Small intestine (tissue), 7 donors: ENCODE results near the gene RSPH10B. TPM values are rescaled to one million over a fixed set of nuclear protein-coding genes. Genes with fewer than 3 reads are reported as not detected.
"Not testable (repeated sequence)": the region's sequence is repeated elsewhere in the genome, so short reads cannot be mapped to it uniquely, and the experiment has no call there.

Experiments used
- DNase-seq, 2 donors: peaks; one replicate each; pipeline versions ENCODE4 v3.0.0 to v3.0.0-alpha.2; 2013
- FAIRE-seq: peaks from 2 replicates; lab custom pipeline; 2012; peaks lifted over from hg19 to GRCh38; lab: Jason Lieb, UNC
- H3K27ac ChIP-seq, 3 donors: one replicate each; pipeline ENCODE4 v1.5.1; 2013; ENCODE audit warnings: low read length in 2 of 3, mild to moderate bottlenecking in 2 of 3, control low read depth in 1 of 3, inconsistent platforms in 1 of 3, low read depth in 1 of 3, moderate library complexity in 1 of 3
- H3K27me3 ChIP-seq, 3 donors: one replicate each; pipeline ENCODE4 v1.6.1; 2013; ENCODE audit warnings: low read length in 3 of 3, inconsistent platforms in 1 of 3; ENCODE audit not compliant: control insufficient read depth in 3 of 3, insufficient read depth in 3 of 3
- H3K36me3 ChIP-seq, 3 donors: one replicate each; pipeline ENCODE4 v1.6.1; 2013; ENCODE audit warnings: low read length in 3 of 3, inconsistent platforms in 1 of 3, low read depth in 1 of 3, mild to moderate bottlenecking in 1 of 3, moderate library complexity in 1 of 3; ENCODE audit not compliant: control insufficient read depth in 3 of 3, insufficient read depth in 2 of 3
- H3K4me1 ChIP-seq, 3 donors: one replicate each; pipeline ENCODE4 v1.6.1; 2013; ENCODE audit warnings: low read length in 2 of 3, inconsistent platforms in 1 of 3, low read depth in 1 of 3, mild to moderate bottlenecking in 1 of 3, moderate library complexity in 1 of 3; ENCODE audit not compliant: control insufficient read depth in 3 of 3, insufficient read depth in 2 of 3
- H3K4me3 ChIP-seq, 3 donors: one replicate each; pipeline ENCODE4 v1.5.1; 2013; ENCODE audit warnings: low read length in 3 of 3, control low read depth in 1 of 3, inconsistent platforms in 1 of 3, low read depth in 1 of 3, mild to moderate bottlenecking in 1 of 3, moderate library complexity in 1 of 3
- H3K9me3 ChIP-seq, 2 donors: one replicate each; pipeline ENCODE4 v1.6.1; 2013; ENCODE audit warnings: low read depth in 1 of 2, low read length in 1 of 2; ENCODE audit not compliant: control insufficient read depth in 2 of 2, insufficient read depth in 1 of 2
- WGBS, 3 donors: extraction: QIAGEN DNeasy Blood & Tissue Kit; methylation state at CpG; one replicate each; pipeline ENCODE4 v1.1.7; 2013; 5-methylcytosine and 5-hydroxymethylcytosine counted together
- polyA plus RNA-seq, 4 donors: library from polyadenylated mRNA; stranded (reverse) in 3 of 4; unstranded in 1 of 4; fragments of 200-250 nt in 3 of 4; fragments of 120-200 nt in 1 of 4; gene quantifications; one replicate each; pipeline versions ENCODE4 v1.2.1 to v1.2.3, GENCODE V29; 2013
- donor health status: healthy with polysubstance abuse.
- donor health status: control.
- donor health status: control.
- donor health status: Bipolar disorder and iron deficiency.
- donor health status: healthy.

The RSPH10B gene
- polyA plus RNA-seq, 4 donors = 0.07 to 0.27 (median 0.19) TPM; not detected in 1

GRCh38 chr7:5934945-5935450, 35.5 kb downstream of the RSPH10B start:
- not testable (repeated sequence) for H3K9me3 ChIP-seq, H3K36me3 ChIP-seq, FAIRE-seq, H3K4me3 ChIP-seq, H3K27ac ChIP-seq, H3K27me3 ChIP-seq, H3K4me1 ChIP-seq, DNase-seq
- WGBS, 3 donors = no CpG with 5 or more reads among the region's 17 CpGs

GRCh38 chr7:5931905-5932644, 38.4 kb downstream of the RSPH10B start:
- not testable (repeated sequence) for H3K4me3 ChIP-seq, H3K36me3 ChIP-seq, H3K27ac ChIP-seq, H3K27me3 ChIP-seq, H3K9me3 ChIP-seq, FAIRE-seq, DNase-seq, H3K4me1 ChIP-seq
- WGBS, 3 donors = 80 to 89% (median 81%) methylated on average over 4 to 5 of the region's 13 CpGs

DNA sequence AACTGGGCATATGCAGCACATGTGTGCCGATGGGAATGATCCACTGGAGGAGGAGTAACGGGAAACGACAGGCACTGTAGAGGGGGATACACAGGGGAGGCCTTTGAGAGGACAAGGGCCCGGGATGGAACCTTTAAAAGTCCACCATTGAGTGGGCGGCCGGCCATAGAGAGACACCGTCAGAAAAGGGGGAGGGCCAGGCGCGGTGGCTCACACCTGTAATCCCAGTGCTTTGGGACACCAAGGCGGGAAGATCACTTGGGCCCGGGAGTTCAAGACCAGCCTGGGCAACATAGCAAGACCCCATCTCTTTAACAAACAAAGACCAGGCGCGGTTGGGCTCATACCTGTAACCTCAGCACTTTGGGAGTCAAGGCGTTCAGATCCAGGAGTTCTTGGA, 39.2 kb downstream of the RSPH10B start:
- H3K9me3 ChIP-seq, FAIRE-seq, H3K4me3 ChIP-seq, H3K27ac ChIP-seq, DNase-seq, H3K27me3 ChIP-seq, H3K36me3 ChIP-seq, H3K4me1 ChIP-seq: not testable (repeated sequence)
- 95 to 97% (median 96%) methylated on average over 13 to 14 of the region's 14 CpGs for WGBS, 3 donors

GRCh38 chr7:5930290-5930689, 40.2 kb downstream of the RSPH10B start:
- not testable (repeated sequence) for H3K27ac ChIP-seq, H3K4me3 ChIP-seq, H3K9me3 ChIP-seq, H3K36me3 ChIP-seq, H3K27me3 ChIP-seq, H3K4me1 ChIP-seq, FAIRE-seq, DNase-seq
- WGBS, 3 donors = no CpG with 5 or more reads among the region's 10 CpGs

- not testable (repeated sequence) for H3K36me3 ChIP-seq, H3K27ac ChIP-seq, DNase-seq, H3K4me3 ChIP-seq, FAIRE-seq, H3K4me1 ChIP-seq, H3K9me3 ChIP-seq, H3K27me3 ChIP-seq
- 100% methylated on average over 2 of the region's 13 CpGs; no CpG with 5 or more reads in 1 of the 3 donors for WGBS, 3 donors
These were observed 44.1 kb downstream of the RSPH10B start for GRCh38 chr7:5926263-5926870.

DNA sequence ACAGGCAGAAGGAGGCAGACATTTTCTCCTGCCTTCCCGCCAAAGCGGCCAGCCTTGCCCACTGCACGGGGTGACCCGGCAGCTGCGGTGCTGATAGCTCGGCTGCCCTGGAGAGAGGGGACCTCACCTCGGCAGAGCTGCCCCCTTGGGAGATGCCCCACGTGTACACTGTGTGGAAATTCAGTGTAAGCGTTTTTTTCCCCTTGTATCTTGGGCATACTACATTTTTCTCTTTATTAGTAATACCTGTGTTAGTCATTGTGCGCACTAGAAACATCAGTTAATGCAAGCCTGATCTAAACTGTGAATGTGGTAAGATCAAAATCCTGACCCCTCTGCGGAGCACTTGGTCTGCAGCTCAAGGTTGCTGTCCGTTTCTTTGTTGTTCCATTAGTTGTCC, 45.9 kb downstream of the RSPH10B start:
- H3K9me3 ChIP-seq, H3K4me1 ChIP-seq, H3K27me3 ChIP-seq, H3K4me3 ChIP-seq, DNase-seq, FAIRE-seq, H3K27ac ChIP-seq, H3K36me3 ChIP-seq: not testable (repeated sequence)
- 95% methylated on average over 2 of the region's 12 CpGs; no CpG with 5 or more reads in 2 of the 3 donors for WGBS, 3 donors

DNA sequence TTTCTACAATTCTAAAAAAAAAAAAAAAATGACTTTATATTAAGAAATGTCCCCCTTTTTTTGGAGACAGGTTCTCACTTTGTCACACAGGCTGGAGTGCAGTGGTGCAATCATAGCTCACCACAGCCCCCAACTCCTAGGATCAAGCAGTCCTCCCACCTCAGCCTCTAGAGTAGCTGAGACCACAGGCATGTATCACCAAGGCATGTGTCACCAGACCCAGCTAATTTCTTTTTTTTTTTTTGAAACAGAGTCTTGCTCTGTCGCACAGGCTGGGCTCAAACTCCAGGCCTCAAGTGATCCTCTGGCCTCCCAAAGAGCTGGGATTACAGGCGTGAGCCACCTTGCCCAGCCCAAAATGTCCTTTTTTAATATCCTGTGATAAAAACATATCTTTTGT, 46.3 kb downstream of the RSPH10B start:
- H3K27ac ChIP-seq, H3K4me1 ChIP-seq, FAIRE-seq, DNase-seq, H3K9me3 ChIP-seq, H3K27me3 ChIP-seq, H3K36me3 ChIP-seq, H3K4me3 ChIP-seq: not testable (repeated sequence)
- 93% methylated on average over 1 of the region's 2 CpGs; no CpG with 5 or more reads in 2 of the 3 donors for WGBS, 3 donors

- not testable (repeated sequence) for H3K4me1 ChIP-seq, H3K36me3 ChIP-seq, H3K27me3 ChIP-seq, FAIRE-seq, H3K9me3 ChIP-seq, H3K4me3 ChIP-seq, H3K27ac ChIP-seq, DNase-seq
- WGBS, 3 donors = 72 to 81% (median 80%) methylated on average over 2 to 4 of the region's 6 CpGs
These were observed 54.0 kb downstream of the RSPH10B start for GRCh38 chr7:5916529-5916928.
